Peyer's patch (tissue), 4 donors: ENCODE results near the gene SLC29A1. TPM values are rescaled to one million over a fixed set of nuclear protein-coding genes. Genes with fewer than 3 reads are reported as not detected.
"Not testable (repeated sequence)": the region's sequence is repeated elsewhere in the genome, so short reads cannot be mapped to it uniquely, and the experiment has no call there.

Experiments
- DNase-seq, 3 donors: peaks; one replicate each; pipeline ENCODE4 v3.0.0-alpha.2; 2017 to 2019
- H3K27ac ChIP-seq, 4 donors: fragments of 200-600 bp; sonication (generic); one replicate each; pipeline ENCODE4 v1.5.1; 2016 to 2019
- H3K27me3 ChIP-seq, 2 donors: fragments of 200-600 bp; sonication (generic); one replicate each; pipeline ENCODE4 v1.5.1; 2019
- H3K36me3 ChIP-seq, 3 donors: fragments of 200-600 bp; sonication (generic); one replicate each; pipeline ENCODE4 v1.5.1; 2016 to 2019
- H3K4me1 ChIP-seq, 4 donors: fragments of 200-600 bp; sonication (generic); one replicate each; pipeline ENCODE4 v1.5.1; 2016 to 2019
- H3K4me3 ChIP-seq, 4 donors: fragments of 200-600 bp; sonication (generic); 1 replicate in 3 of 4; 2 replicates in 1 of 4; pipeline ENCODE4 v1.5.1; 2016 to 2019; ENCODE audit warnings: mild to moderate bottlenecking in 1 of 4
- H3K9me3 ChIP-seq, 4 donors: fragments of 200-600 bp; sonication (generic); one replicate each; pipeline ENCODE4 v1.5.1; 2016 to 2019; ENCODE audit warnings: mild to moderate bottlenecking in 1 of 4
- POLR2A ChIP-seq, 2 donors: fragments of 450-650 bp; IDR thresholded peaks; one replicate each; pipeline ENCODE4 v1.5.1; 2017; ENCODE audit warnings: antibody characterized with exemption in 2 of 2, mild to moderate bottlenecking in 2 of 2, moderate library complexity in 2 of 2
- total RNA-seq, 4 donors: library from RNA; depleted of rRNA; stranded (reverse); fragments of >200 nt; gene quantifications; one replicate each; pipeline ENCODE4 v1.1.0, GENCODE V29; 2016
- TF ChIP-seq, protein P1 (sequence below), 6 experiments: fragments of 450-650 bp in 4 of 6; fragments of 200-600 bp in 2 of 6; sonication (generic) in 1 of 6; IDR thresholded peaks; one replicate each; pipeline ENCODE4 v1.5.1; 2017 to 2019; ENCODE audit warnings: antibody characterized with exemption in 6 of 6, mild to moderate bottlenecking in 3 of 6, moderate library complexity in 1 of 6

Gene SLC29A1
- total RNA-seq, 4 donors from 2014 or later = 4.4 to 25.6 (median 19.5) TPM

- no peak for TF ChIP-seq POLR2A (IDR thresholded peaks at IDR 0.05)
- no peaks in the 10 kb centered on the region for H3K4me1 ChIP-seq
- no peak overlapping the region for H3K27ac ChIP-seq
- H3K27me3 ChIP-seq = no peaks in the 10 kb centered on the region
- H3K9me3 ChIP-seq = no peaks in the 10 kb centered on the region
- H3K36me3 ChIP-seq = no peaks in the 10 kb centered on the region
- no peak overlapping the region for H3K4me3 ChIP-seq
- no peak for DNase-seq
These were observed 29.1 kb upstream of the SLC29A1 start for GRCh38 chr6:44194326-44194725.

- H3K36me3 ChIP-seq, H3K9me3 ChIP-seq, H3K4me1 ChIP-seq, H3K27ac ChIP-seq, H3K4me3 ChIP-seq, DNase-seq, H3K27me3 ChIP-seq: not testable (repeated sequence)
These were observed 27.0 kb upstream of the SLC29A1 start for GRCh38 chr6:44196351-44196750.

DNA sequence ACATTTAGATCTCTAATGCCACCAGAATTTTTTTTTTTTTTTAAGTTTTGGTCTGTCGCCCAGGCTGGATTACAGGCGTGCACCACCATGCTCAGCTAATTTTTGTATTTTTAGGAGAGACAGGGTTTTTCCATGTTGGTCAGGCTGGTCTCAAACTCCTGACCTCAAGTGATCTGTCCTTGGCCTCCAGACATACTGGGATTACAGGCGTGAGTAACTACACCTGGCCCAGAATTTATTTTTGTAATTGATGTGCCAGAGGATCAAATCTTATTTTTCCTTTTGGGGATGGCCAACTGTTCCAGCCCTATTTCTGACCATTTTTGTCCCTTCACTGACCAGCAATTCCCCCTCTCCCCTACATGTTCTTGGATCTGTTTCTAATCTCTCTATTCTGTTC is 24.7 kb upstream of the SLC29A1 start:
- Histone ChIP-seq H3K4me3 (no peak overlapping the region), H3K9me3 (no peaks in the 10 kb centered on the region), H3K27ac (no peak overlapping the region), H3K36me3 (no peaks in the 10 kb centered on the region), H3K4me1 (no peaks in the 10 kb centered on the region), H3K27me3 (no peaks in the 10 kb centered on the region)
- TF ChIP-seq, protein P1, sequence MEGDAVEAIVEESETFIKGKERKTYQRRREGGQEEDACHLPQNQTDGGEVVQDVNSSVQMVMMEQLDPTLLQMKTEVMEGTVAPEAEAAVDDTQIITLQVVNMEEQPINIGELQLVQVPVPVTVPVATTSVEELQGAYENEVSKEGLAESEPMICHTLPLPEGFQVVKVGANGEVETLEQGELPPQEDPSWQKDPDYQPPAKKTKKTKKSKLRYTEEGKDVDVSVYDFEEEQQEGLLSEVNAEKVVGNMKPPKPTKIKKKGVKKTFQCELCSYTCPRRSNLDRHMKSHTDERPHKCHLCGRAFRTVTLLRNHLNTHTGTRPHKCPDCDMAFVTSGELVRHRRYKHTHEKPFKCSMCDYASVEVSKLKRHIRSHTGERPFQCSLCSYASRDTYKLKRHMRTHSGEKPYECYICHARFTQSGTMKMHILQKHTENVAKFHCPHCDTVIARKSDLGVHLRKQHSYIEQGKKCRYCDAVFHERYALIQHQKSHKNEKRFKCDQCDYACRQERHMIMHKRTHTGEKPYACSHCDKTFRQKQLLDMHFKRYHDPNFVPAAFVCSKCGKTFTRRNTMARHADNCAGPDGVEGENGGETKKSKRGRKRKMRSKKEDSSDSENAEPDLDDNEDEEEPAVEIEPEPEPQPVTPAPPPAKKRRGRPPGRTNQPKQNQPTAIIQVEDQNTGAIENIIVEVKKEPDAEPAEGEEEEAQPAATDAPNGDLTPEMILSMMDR (IDR thresholded peaks at IDR 0.05) = no peak
- no peak for TF ChIP-seq POLR2A (IDR thresholded peaks at IDR 0.05)
- no peak for DNase-seq

DNA sequence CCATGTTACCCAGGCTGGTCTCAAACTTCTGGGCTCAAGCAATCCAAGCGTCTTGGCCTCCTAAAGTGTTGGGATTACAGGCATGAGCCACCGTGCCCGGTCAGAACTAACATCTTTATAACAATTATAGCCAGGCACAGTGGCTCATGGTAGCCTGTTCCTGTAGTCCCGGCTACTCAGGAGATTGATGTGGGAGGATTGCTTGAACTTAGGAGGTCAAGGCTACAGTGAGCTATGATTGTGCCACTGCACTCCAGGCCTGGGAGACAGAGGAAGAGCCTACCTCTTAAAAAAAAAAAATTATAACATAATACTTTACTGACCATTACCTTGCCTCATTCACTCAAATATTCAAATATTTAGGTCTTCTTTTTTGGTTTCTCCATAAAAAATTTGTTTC is 23.5 kb upstream of the SLC29A1 start:
- Histone ChIP-seq H3K36me3 (no peaks in the 10 kb centered on the region), H3K4me3 (no peak overlapping the region), H3K4me1 (no peaks in the 10 kb centered on the region), H3K27ac (no peak overlapping the region), H3K27me3 (no peaks in the 10 kb centered on the region), H3K9me3 (no peaks in the 10 kb centered on the region)
- TF ChIP-seq POLR2A (IDR thresholded peaks at IDR 0.05) = no peak
- TF ChIP-seq, protein P1 (IDR thresholded peaks at IDR 0.05) = no peak
- no peak for DNase-seq

- Histone ChIP-seq H3K9me3 (no peaks in the 10 kb centered on the region), H3K36me3 (no peaks in the 10 kb centered on the region), H3K27me3 (no peaks in the 10 kb centered on the region), H3K4me3 (no peak overlapping the region), H3K4me1 (no peaks in the 10 kb centered on the region), H3K27ac (no peak overlapping the region)
- DNase-seq = peak in 1 of 3 donors; percentile 65
- no peak for TF ChIP-seq POLR2A (IDR thresholded peaks at IDR 0.05)
- TF ChIP-seq, protein P1 (IDR thresholded peaks at IDR 0.05) = no peak
These were observed 22.2 kb upstream of the SLC29A1 start for GRCh38 chr6:44201200-44201599.

- Histone ChIP-seq H3K4me1 (no peaks in the 10 kb centered on the region), H3K4me3 (no peak overlapping the region), H3K27me3 (no peaks in the 10 kb centered on the region), H3K36me3 (no peaks in the 10 kb centered on the region), H3K9me3 (no peaks in the 10 kb centered on the region), H3K27ac (no peak overlapping the region)
- TF ChIP-seq POLR2A (IDR thresholded peaks at IDR 0.05) = no peak
- TF ChIP-seq, protein P1 (IDR thresholded peaks at IDR 0.05) = no peak
- no peak for DNase-seq
These were observed 21.6 kb upstream of the SLC29A1 start for GRCh38 chr6:44201638-44202303.
